Mesenchymal stem cell (in vitro differentiated cells and primary cell): ENCODE measurements around the gene MAP4.

Experiments used
- DNase-seq: peaks from one replicate; pipeline ENCODE4 v3.0.0-alpha.2; 2013
- H2AFZ ChIP-seq: one replicate; pipeline ENCODE4 v1.6.1; 2013; ENCODE audit warnings: low read depth, mild to moderate bottlenecking, control low read depth, inconsistent platforms, low read length, moderate library complexity
- H2AK5ac ChIP-seq: 2 replicates; pipeline ENCODE4 v1.6.1; 2013; ENCODE audit warnings: low read length, moderate library complexity, mild to moderate bottlenecking, inconsistent platforms; ENCODE audit not compliant: severe bottlenecking
- H2BK120ac ChIP-seq: one replicate; pipeline ENCODE4 v1.6.1; 2013; ENCODE audit warnings: low read depth, mild to moderate bottlenecking, inconsistent platforms, low read length, moderate library complexity
- H2BK12ac ChIP-seq, 2 experiments: one replicate each; pipeline ENCODE4 v1.6.1; 2013; ENCODE audit warnings: inconsistent platforms in 2 of 2, low read length in 2 of 2, mild to moderate bottlenecking in 2 of 2, moderate library complexity in 2 of 2, control low read depth in 1 of 2
- H2BK15ac ChIP-seq: one replicate; pipeline ENCODE4 v1.6.1; 2013; ENCODE audit warnings: mild to moderate bottlenecking, low read depth, inconsistent platforms; ENCODE audit not compliant: poor library complexity, severe bottlenecking
- H2BK5ac ChIP-seq: 2 replicates; pipeline ENCODE4 v1.6.1; 2013; ENCODE audit warnings: low read depth, mild to moderate bottlenecking, low read length, control low read depth, inconsistent platforms; ENCODE audit not compliant: poor library complexity, severe bottlenecking
- H3K14ac ChIP-seq, 2 experiments: one replicate each; pipeline ENCODE4 v1.6.1; 2013; ENCODE audit warnings: inconsistent platforms in 2 of 2, low read length in 2 of 2, control low read depth in 1 of 2, mild to moderate bottlenecking in 1 of 2, moderate library complexity in 1 of 2
- H3K18ac ChIP-seq, 2 experiments: one replicate each; pipeline ENCODE4 v1.6.1; 2013; ENCODE audit warnings: inconsistent platforms in 2 of 2, low read length in 2 of 2, control low read depth in 1 of 2, low read depth in 1 of 2, mild to moderate bottlenecking in 1 of 2
- H3K23ac ChIP-seq, 2 experiments: one replicate each; pipeline ENCODE4 v1.6.1; 2013; ENCODE audit warnings: inconsistent platforms in 2 of 2, low read length in 2 of 2, mild to moderate bottlenecking in 2 of 2, moderate library complexity in 2 of 2, control low read depth in 1 of 2
- H3K27ac ChIP-seq: 2 replicates; pipeline ENCODE4 v1.5.1; 2013; ENCODE audit warnings: mild to moderate bottlenecking, moderate library complexity, low read length, control low read depth, inconsistent platforms; ENCODE audit not compliant: poor library complexity, severe bottlenecking
- H3K27me3 ChIP-seq, 2 experiments: 2 replicates each; pipeline versions ENCODE4 v1.6.1 to v1.7.0; 2013; ENCODE audit warnings: low read length in 2 of 2, mild to moderate bottlenecking in 2 of 2, moderate library complexity in 2 of 2, control low read depth in 1 of 2, inconsistent platforms in 1 of 2; ENCODE audit not compliant: control insufficient read depth in 1 of 2, insufficient read depth in 1 of 2
- H3K36me3 ChIP-seq, 2 experiments: 2 replicates each; pipeline versions ENCODE4 v1.6.1 to v1.7.0; 2013; ENCODE audit warnings: low read length in 2 of 2, control low read depth in 1 of 2, inconsistent platforms in 1 of 2, low read depth in 1 of 2, mild to moderate bottlenecking in 1 of 2; ENCODE audit not compliant: insufficient read depth in 2 of 2, control insufficient read depth in 1 of 2
- H3K4ac ChIP-seq, 2 experiments: one replicate each; pipeline ENCODE4 v1.6.1; 2013; ENCODE audit warnings: inconsistent platforms in 2 of 2, low read length in 2 of 2, mild to moderate bottlenecking in 2 of 2, moderate library complexity in 2 of 2, control low read depth in 1 of 2, low read depth in 1 of 2
- H3K4me1 ChIP-seq: 2 replicates; pipeline ENCODE4 v1.6.1; 2013; ENCODE audit warnings: low read depth, low read length, control low read depth; ENCODE audit not compliant: control insufficient read depth, insufficient read depth
- H3K4me2 ChIP-seq: 2 replicates; pipeline ENCODE4 v1.6.1; 2013; ENCODE audit warnings: low read length, mild to moderate bottlenecking, inconsistent platforms; ENCODE audit not compliant: poor library complexity, severe bottlenecking
- H3K4me3 ChIP-seq, 2 experiments: 2 replicates each; pipeline versions ENCODE4 v1.5.1 to v1.7.0; 2013; ENCODE audit warnings: low read length in 2 of 2, mild to moderate bottlenecking in 2 of 2, control low read depth in 1 of 2, low read depth in 1 of 2; ENCODE audit not compliant: insufficient read depth in 1 of 2
- H3K79me1 ChIP-seq: replicated peaks from 2 replicates; pipeline ENCODE4 v1.6.1; 2013; ENCODE audit warnings: mild to moderate bottlenecking, control low read depth, low read length, inconsistent platforms; ENCODE audit not compliant: poor library complexity, severe bottlenecking
- H3K9ac ChIP-seq: 2 replicates; pipeline ENCODE4 v1.7.0; 2013; ENCODE audit warnings: mild to moderate bottlenecking, low read length, moderate library complexity
- H3K9me3 ChIP-seq: 2 replicates; pipeline ENCODE4 v1.7.0; 2013; ENCODE audit warnings: mild to moderate bottlenecking, low read length; ENCODE audit not compliant: control insufficient read depth
- H4K8ac ChIP-seq: one replicate; pipeline ENCODE4 v1.6.1; 2013; ENCODE audit warnings: inconsistent platforms, mild to moderate bottlenecking, low read length, moderate library complexity
- H4K91ac ChIP-seq: one replicate; pipeline ENCODE4 v1.6.1; 2013; ENCODE audit warnings: mild to moderate bottlenecking, low read length, inconsistent platforms
- WGBS: methylation state at CpG from one replicate; pipeline ENCODE4 v1.1.7; 2013; ENCODE audit warnings: mixed read lengths; 5-methylcytosine and 5-hydroxymethylcytosine counted together

MAP4 gene

DNA sequence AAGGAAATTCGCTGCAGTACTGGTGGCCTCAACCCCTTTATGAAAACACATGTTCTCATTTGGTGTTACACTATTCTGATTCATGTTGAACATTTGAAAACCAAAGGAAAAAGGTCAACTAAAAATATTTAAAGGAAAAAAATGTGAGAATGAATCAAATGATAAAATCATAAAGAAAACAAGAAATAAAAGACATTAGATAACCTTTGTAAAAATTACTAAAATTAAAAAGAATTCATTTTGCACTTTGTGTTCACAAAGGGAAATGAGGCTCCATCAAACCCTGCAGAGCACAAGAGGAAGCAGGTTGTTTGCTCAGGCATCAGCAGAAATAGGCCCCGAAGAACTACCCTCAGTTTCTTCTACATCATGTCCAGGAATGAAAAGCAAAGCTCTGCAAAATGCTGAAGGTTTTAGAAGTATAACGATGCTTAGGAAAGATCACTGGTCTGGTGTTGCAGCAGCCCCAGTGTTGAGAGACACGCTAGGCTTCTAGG is 41.2 kb downstream of the MAP4 start:
- H3K27ac ChIP-seq: no peak overlapping the region
- no peak overlapping the region for H3K4me2 ChIP-seq
- peaks cover 14% of the 10 kb centered on the region for H3K79me1 ChIP-seq
- DNase-seq: no peak
- no peak overlapping the region for H2BK12ac ChIP-seq
- no peak overlapping the region for H4K91ac ChIP-seq
- 100% methylated on average over 2 of the region's 4 CpGs for WGBS
- peaks cover 0 to 44% of the 10 kb centered on the region in 2 experiments for H3K36me3 ChIP-seq
- no peak overlapping the region for H2BK15ac ChIP-seq
- no peak overlapping the region for H3K18ac ChIP-seq
- H3K9me3 ChIP-seq: no peaks in the 10 kb centered on the region
- no peak overlapping the region for H3K4me3 ChIP-seq
- no peak overlapping the region for H2BK120ac ChIP-seq
- no peak overlapping the region for H3K14ac ChIP-seq
- H2BK5ac ChIP-seq: no peak overlapping the region
- no peak overlapping the region for H3K4ac ChIP-seq
- no peak overlapping the region for H2AK5ac ChIP-seq
- no peaks in the 10 kb centered on the region for H3K27me3 ChIP-seq
- peaks cover 4% of the 10 kb centered on the region for H3K4me1 ChIP-seq
- H4K8ac ChIP-seq: no peak overlapping the region
- H3K23ac ChIP-seq: no peak overlapping the region
- H2AFZ ChIP-seq: no peak overlapping the region
- no peak overlapping the region for H3K9ac ChIP-seq

DNA sequence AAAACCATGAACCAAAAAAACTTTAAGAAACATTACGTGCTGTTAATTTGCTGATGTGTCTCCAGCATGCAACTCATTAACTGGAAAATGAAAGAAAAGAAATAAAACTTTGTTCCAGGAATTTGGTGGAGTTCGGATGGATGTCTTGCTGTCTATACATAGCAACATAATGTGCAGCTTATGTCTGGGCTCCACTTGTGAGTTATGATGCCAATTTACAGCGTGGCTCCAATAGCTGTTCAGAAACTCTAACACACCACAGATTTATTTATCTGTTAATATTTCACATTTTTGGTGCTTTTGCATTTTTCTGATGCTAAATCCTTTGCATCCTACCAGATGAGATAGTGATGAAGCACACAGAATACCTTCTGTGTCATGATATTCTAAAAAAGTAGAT is 45.1 kb downstream of the MAP4 start:
- Histone ChIP-seq H2BK120ac (no peak overlapping the region), H3K14ac (no peak overlapping the region), H3K23ac (no peak overlapping the region), H3K18ac (no peak overlapping the region), H4K91ac (no peak overlapping the region), H2AK5ac (no peak overlapping the region), H3K4me2 (no peak overlapping the region), H3K36me3 (peaks cover 3 to 37% of the 10 kb centered on the region in 2 experiments), H2AFZ (no peak overlapping the region), H3K79me1 (peaks cover 12% of the 10 kb centered on the region), H2BK15ac (no peak overlapping the region), H3K4me1 (no peaks in the 10 kb centered on the region), H3K9me3 (no peaks in the 10 kb centered on the region), H3K9ac (no peak overlapping the region), H2BK5ac (no peak overlapping the region), H3K4me3 (no peak overlapping the region), H3K27me3 (no peaks in the 10 kb centered on the region), H3K27ac (no peak overlapping the region), H3K4ac (no peak overlapping the region), H2BK12ac (no peak overlapping the region), H4K8ac (no peak overlapping the region)
- WGBS: 100% methylated on average over 2 of the region's 3 CpGs
- no peak for DNase-seq

DNA sequence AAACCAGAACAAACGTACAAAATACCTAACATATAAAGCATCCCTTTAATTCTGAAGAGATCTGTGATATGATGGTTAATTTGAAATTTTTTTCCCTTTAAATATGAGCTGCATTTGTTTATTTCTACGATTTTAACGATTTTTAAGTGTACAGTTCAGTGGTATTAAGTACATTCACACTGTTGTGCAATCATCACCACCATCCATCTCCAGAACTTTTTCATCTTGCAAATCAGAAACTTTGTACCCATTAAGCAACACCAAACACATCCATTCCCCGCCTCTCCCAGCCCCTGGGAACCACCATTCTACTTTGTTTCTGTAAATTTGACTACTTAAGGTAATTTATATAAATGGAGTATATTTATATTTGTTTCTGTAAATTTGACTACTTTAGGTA is 51.5 kb downstream of the MAP4 start:
- Histone ChIP-seq H4K91ac (no peak overlapping the region), H3K18ac (no peak overlapping the region), H3K23ac (no peak overlapping the region), H3K27ac (no peak overlapping the region), H3K9ac (no peak overlapping the region), H3K9me3 (no peaks in the 10 kb centered on the region), H3K4ac (no peak overlapping the region), H3K4me3 (no peak overlapping the region), H2BK15ac (no peak overlapping the region), H3K4me1 (peaks cover 6% of the 10 kb centered on the region), H3K14ac (no peak overlapping the region), H2BK12ac (no peak overlapping the region), H3K4me2 (no peak overlapping the region), H2BK120ac (no peak overlapping the region), H3K79me1 (peaks cover 8% of the 10 kb centered on the region), H3K27me3 (no peaks in the 10 kb centered on the region), H2BK5ac (no peak overlapping the region), H3K36me3 (peaks cover 3 to 12% of the 10 kb centered on the region in 2 experiments), H2AFZ (no peak overlapping the region), H2AK5ac (no peak overlapping the region), H4K8ac (no peak overlapping the region)
- 92% methylated on average over 2 of the region's 4 CpGs for WGBS
- no peak for DNase-seq

DNA sequence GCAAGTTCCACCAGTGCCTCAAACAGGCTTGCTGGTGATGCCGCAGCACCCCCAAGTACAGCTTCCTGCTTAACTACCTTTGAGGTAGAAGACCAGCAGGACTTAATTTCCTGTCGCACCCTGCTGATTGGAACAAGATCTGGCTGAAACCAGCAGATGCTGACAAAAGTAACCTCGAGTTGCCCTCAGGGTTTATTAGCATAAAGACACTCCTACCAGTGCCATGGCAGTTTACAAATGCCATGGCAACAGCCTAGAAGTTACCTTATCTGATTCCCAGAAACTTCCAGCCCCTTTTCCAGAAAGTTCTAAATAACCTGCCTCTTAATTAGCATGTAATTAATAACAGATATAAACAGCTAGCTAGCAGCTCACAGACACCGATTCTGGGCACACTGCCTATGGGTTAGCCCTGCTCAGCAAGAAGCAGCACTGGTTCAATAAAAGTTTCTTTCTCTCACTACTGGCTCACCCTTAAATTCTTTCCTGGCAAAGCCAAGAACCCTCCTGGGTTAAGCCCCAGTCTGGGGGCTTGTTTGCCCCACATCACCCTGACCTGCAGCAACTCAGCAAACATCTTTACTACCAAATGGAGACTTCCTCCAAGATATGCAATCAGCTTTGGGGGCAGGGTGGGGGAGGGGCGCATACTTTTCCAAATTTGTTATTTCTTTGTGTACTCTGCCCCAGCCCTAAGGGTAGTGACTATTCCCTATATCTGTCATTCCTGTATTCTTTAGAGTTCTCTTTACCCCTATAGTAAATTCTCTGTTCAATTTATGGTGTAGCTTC is 54.2 kb downstream of the MAP4 start:
- H2BK120ac ChIP-seq: no peak overlapping the region
- no peaks in the 10 kb centered on the region for H3K9me3 ChIP-seq
- H2BK15ac ChIP-seq: no peak overlapping the region
- no peak overlapping the region for H4K8ac ChIP-seq
- H2AFZ ChIP-seq: no peak overlapping the region
- no peak overlapping the region for H3K18ac ChIP-seq
- no peak overlapping the region for H4K91ac ChIP-seq
- no peak overlapping the region for H3K4me2 ChIP-seq
- no peak overlapping the region for H2BK5ac ChIP-seq
- no peak overlapping the region for H3K27ac ChIP-seq
- peak; percentile 29 for DNase-seq
- peaks cover 9% of the 10 kb centered on the region for H3K79me1 ChIP-seq
- H3K4me3 ChIP-seq: no peak overlapping the region
- H3K27me3 ChIP-seq: no peaks in the 10 kb centered on the region
- no peak overlapping the region for H3K4ac ChIP-seq
- peak overlapping the region in 1 of 2 experiments; percentile 18 for H3K14ac ChIP-seq
- H3K9ac ChIP-seq: no peak overlapping the region
- no peak overlapping the region for H2AK5ac ChIP-seq
- H3K36me3 ChIP-seq: peaks cover 2 to 4% of the 10 kb centered on the region in 2 experiments
- WGBS: 89% methylated on average over 5 of the region's 5 CpGs
- no peak overlapping the region for H2BK12ac ChIP-seq
- H3K23ac ChIP-seq: no peak overlapping the region
- peaks cover 6% of the 10 kb centered on the region for H3K4me1 ChIP-seq
